ENCODE measurements around the gene CNPY1.

DNA sequence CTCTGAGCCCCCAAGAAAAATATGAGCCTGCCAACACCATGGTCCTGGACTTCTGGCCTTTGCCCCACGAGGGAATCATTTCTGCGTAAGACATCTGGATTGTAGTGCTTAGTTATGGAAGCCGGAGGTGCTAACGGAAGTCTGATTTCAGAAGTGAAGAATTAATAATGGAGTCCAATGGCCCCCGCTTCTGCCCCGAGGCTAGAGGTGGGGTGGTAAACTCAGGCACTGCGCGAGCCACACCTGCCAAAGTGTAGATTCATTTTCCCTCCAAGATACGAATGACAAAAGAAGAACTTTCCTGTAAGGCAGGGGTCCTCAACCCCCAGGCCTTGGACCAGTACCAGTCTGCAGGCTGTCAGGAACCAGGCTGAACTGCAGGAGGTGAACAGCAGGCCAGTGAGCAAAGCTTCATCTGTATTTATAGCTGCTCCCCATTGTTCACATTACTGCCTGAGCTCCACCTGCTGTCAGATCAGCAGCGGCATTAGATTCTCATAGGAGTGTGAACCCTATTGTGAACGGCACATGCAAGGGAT lies 22.3 kb downstream of the CNPY1 start:
- TF ChIP-seq POLR2A (IDR thresholded peaks at IDR 0.05; ENCODE audit: low read length) (no peak), GATA1 (IDR thresholded peaks at IDR 0.05; ENCODE audit: low read depth, low read length) (no peak)

Data from erythroblast (primary cell).